HepG2 (cell line): ENCODE results near the gene UMPS. TPM values are rescaled to one million over a fixed set of nuclear protein-coding genes. Genes with fewer than 3 reads are reported as not detected.

Experiments
- CBX2 ChIP-seq, 2 experiments: fragments of 200-600 bp in 1 of 2; sonication (generic); formaldehyde crosslinking in 1 of 2; IDR thresholded peaks; 2 replicates each; pipeline versions ENCODE4 v1.7.0 to v1.8.1; 2018 to 2022; ENCODE audit warnings: low read depth in 2 of 2, low read length in 1 of 2, mild to moderate bottlenecking in 1 of 2, missing genetic modification reagents in 1 of 2
- FOSL1 ChIP-seq: sonication (generic); formaldehyde crosslinking; IDR thresholded peaks from 2 replicates; pipeline ENCODE4 v1.9.0; 2021; ENCODE audit warnings: missing genetic modification reagents, borderline replicate concordance
- FOXA1 ChIP-seq, 2 experiments: fragments of 450-650 bp in 1 of 2; sonication (generic) in 1 of 2; formaldehyde crosslinking in 1 of 2; IDR thresholded peaks; 2 replicates each; pipeline versions ENCODE4 v1.4.0 to v1.6.1; 2016 to 2020; ENCODE audit warnings: missing genetic modification reagents in 1 of 2
- FOXJ3 ChIP-seq: sonication (generic); formaldehyde crosslinking; IDR thresholded peaks from 2 replicates; pipeline ENCODE4 v1.4.0; 2020; ENCODE audit warnings: missing genetic modification reagents, mild to moderate bottlenecking, borderline replicate concordance
- GABPB1 ChIP-seq: IDR thresholded peaks from 2 replicates; pipeline ENCODE4 v1.6.1; 2016; ENCODE audit warnings: mild to moderate bottlenecking, missing genetic modification reagents, moderate library complexity, missing compliant biosample characterization
- HNRNPK ChIP-seq: fragments of 200-400 bp; formaldehyde crosslinking; IDR thresholded peaks from 2 replicates; pipeline ENCODE4 v1.6.1; 2018; ENCODE audit warnings: low read length, low read depth, moderate library complexity, mild to moderate bottlenecking; ENCODE audit not compliant: poor library complexity, severe bottlenecking
- ISL2 ChIP-seq: sonication (generic); formaldehyde crosslinking; IDR thresholded peaks from 2 replicates; pipeline ENCODE4 v1.5.0; 2020; ENCODE audit warnings: missing genetic modification reagents
- KAT8 ChIP-seq: IDR thresholded peaks from 2 replicates; pipeline ENCODE4 v1.6.1; 2016; ENCODE audit warnings: missing genetic modification reagents, missing compliant biosample characterization
- KDM5A ChIP-seq: fragments of 200-600 bp; sonication (generic); IDR thresholded peaks from 2 replicates; pipeline ENCODE4 v1.7.0; 2018; ENCODE audit warnings: antibody characterized with exemption, mild to moderate bottlenecking, low read length, borderline replicate concordance
- MZF1 ChIP-seq: sonication (generic); formaldehyde crosslinking; IDR thresholded peaks from 2 replicates; pipeline ENCODE4 v1.8.1; 2023; ENCODE audit warnings: mild to moderate bottlenecking, missing genetic modification reagents, borderline replicate concordance
- RFXAP ChIP-seq: sonication (generic); formaldehyde crosslinking; IDR thresholded peaks from 2 replicates; pipeline ENCODE4 v1.4.0; 2020; ENCODE audit warnings: missing genetic modification reagents, borderline replicate concordance
- RXRA ChIP-seq: sonication (generic); formaldehyde crosslinking; IDR thresholded peaks from 2 replicates; pipeline ENCODE4 v1.5.1; 2020; ENCODE audit warnings: missing genetic modification reagents
- TBX3 ChIP-seq: fragments of 450-650 bp; IDR thresholded peaks from 2 replicates; pipeline ENCODE4 v1.6.1; 2017; ENCODE audit warnings: antibody characterized with exemption, mild to moderate bottlenecking, inconsistent platforms, borderline replicate concordance
- TRAFD1 ChIP-seq: sonication (generic); formaldehyde crosslinking; IDR thresholded peaks from 2 replicates; pipeline ENCODE4 v1.5.1; 2020; ENCODE audit warnings: missing genetic modification reagents, mild to moderate bottlenecking, borderline replicate concordance
- ZFYVE20 ChIP-seq: sonication (generic); formaldehyde crosslinking; IDR thresholded peaks from 2 replicates; pipeline ENCODE4 v1.8.0; 2023; ENCODE audit warnings: low read depth, mild to moderate bottlenecking, moderate library complexity, missing genetic modification reagents, borderline replicate concordance
- ZIK1 ChIP-seq: sonication (generic); formaldehyde crosslinking; IDR thresholded peaks from 2 replicates; pipeline ENCODE4 v1.5.0; 2020; ENCODE audit warnings: mild to moderate bottlenecking, low read depth, missing genetic modification reagents, borderline replicate concordance
- ZNF17 ChIP-seq: sonication (generic); formaldehyde crosslinking; IDR thresholded peaks from 2 replicates; pipeline ENCODE4 v1.5.0; 2020; ENCODE audit warnings: mild to moderate bottlenecking, missing genetic modification reagents
- ZNF350 ChIP-seq: sonication (generic); formaldehyde crosslinking; IDR thresholded peaks from 2 replicates; pipeline ENCODE4 v1.4.0; 2020; ENCODE audit warnings: mild to moderate bottlenecking, low read depth, missing genetic modification reagents, borderline replicate concordance
- ZNF605 ChIP-seq: sonication (generic); formaldehyde crosslinking; IDR thresholded peaks from 2 replicates; pipeline ENCODE4 v1.8.0; 2022; ENCODE audit warnings: mild to moderate bottlenecking, missing genetic modification reagents
- ZNF75D ChIP-seq: sonication (generic); formaldehyde crosslinking; IDR thresholded peaks from 2 replicates; pipeline ENCODE4 v1.8.1; 2023; ENCODE audit warnings: missing genetic modification reagents, mild to moderate bottlenecking, borderline replicate concordance
- ZNF878 ChIP-seq: sonication (generic); formaldehyde crosslinking; IDR thresholded peaks from 2 replicates; pipeline ENCODE4 v1.8.1; 2023; ENCODE audit warnings: mild to moderate bottlenecking, missing genetic modification reagents, moderate library complexity
- polyA plus RNA-seq, 8 experiments: library from polyadenylated mRNA; depleted of rRNA in 3 of 8; stranded (reverse) in 7 of 8; unstranded in 1 of 8; fragments of >200 nt; fragmentation: Illumina TruSeq in 4 of 8; extraction: Trizol in 4 of 8; gene quantifications; 2 replicates each; pipeline versions ENCODE4 v1.2.1 to v1.2.3, GENCODE V29; 2011 to 2016; ENCODE audit warnings: low read depth in 4 of 8, missing spikeins in 1 of 8, mixed read lengths in 1 of 8; ENCODE audit not compliant: insufficient read depth in 1 of 8
- total RNA-seq, 5 experiments: library from RNA; depleted of rRNA; stranded (reverse); fragments of >200 nt; fragmentation: Illumina TruSeq; extraction: Trizol; gene quantifications; 2 replicates each; pipeline ENCODE4 v1.2.3, GENCODE V29; 2016; ENCODE audit warnings: low read depth in 1 of 5
- TF ChIP-seq, protein P1 (sequence below): sonication (generic); formaldehyde crosslinking; IDR thresholded peaks from 2 replicates; pipeline ENCODE4 v1.4.0; 2020; ENCODE audit warnings: mild to moderate bottlenecking, missing genetic modification reagents

The UMPS gene
- total and polyA plus RNA-seq, 2 of the 13 experiments (the other 11 are each of a cell fraction or from before 2014, with no cell fraction given) = 52.7 to 74.2 TPM

DNA sequence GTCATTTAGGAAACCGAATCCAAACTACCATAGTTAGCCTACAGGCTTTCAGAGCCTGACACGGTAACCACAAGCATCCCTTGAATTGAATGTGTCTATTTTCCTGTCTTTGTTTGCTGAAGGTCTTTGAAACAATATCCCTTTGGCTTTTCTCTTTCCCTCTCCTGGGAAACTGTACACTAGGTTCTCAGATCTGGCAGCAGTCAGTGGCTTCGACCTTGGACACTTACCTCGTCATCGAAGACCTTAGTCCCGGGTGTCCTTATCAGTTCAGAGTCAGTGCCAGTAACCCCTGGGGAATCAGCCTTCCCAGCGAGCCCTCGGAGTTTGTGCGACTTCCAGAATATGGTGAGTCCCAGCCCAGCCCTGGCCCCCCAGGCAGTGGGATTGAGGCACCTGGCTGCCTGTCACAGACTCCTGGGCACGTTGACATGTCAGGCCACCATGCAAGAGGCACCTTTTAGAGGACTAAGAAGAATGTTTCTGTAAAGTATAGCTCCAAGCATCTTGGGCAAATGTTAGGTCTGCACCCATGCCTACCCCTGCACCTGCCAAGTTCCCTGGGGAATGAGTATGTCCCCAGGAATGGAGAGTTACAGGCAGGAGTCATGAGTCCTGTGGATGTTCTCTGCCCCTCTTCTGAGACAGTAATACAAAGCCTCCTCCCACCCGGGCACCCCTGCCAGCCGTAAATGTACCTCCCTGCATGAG is 30.4 kb upstream of the UMPS start (continued):
- TF ChIP-seq ZNF17 (CRISPR knock-in tag) (no peak), ZFYVE20 (CRISPR knock-in tag) (no peak), ISL2 (CRISPR knock-in tag) (peak; percentile 76), ZNF75D (CRISPR knock-in tag) (no peak), ZNF878 (0 out of 2 replicates have a peak, but pooled peaks have one; percentile 50), ZNF605 (CRISPR knock-in tag) (no peak; the same call in 1 of the 2 replicates), RXRA (CRISPR knock-in tag) (peak; percentile 83; the same call in 1 of the 2 replicates), CBX2 (IDR thresholded peaks at IDR 0.05; ENCODE audit: low read depth, low read length) (no peak), CBX2 (CRISPR knock-in tag; IDR thresholded peaks at IDR 0.05; ENCODE audit: low read depth) (no peak), MZF1 (CRISPR knock-in tag) (no peak), TRAFD1 (CRISPR knock-in tag) (no peak), FOSL1 (no peak), HNRNPK (no peak), ZIK1 (CRISPR knock-in tag) (no peak; the same call in 1 of the 2 replicates), RFXAP (CRISPR knock-in tag) (peak; percentile 53; the same call in 1 of the 2 replicates), KAT8 (CRISPR knock-in tag) (peak; percentile 63; the same call in 1 of the 2 replicates), FOXA1 (IDR thresholded peaks at IDR 0.05) (no peak), FOXA1 (CRISPR knock-in tag; IDR thresholded peaks at IDR 0.05) (peak; percentile 77), KDM5A (no peak), FOXJ3 (CRISPR knock-in tag) (peak; percentile 54; the same call in 1 of the 2 replicates), ZNF350 (CRISPR knock-in tag) (peak; percentile 36; the same call in 1 of the 2 replicates), GABPB1 (CRISPR knock-in tag) (0 out of 2 replicates have a peak, but pooled peaks have one; percentile 25), TBX3 (no peak)
- TF ChIP-seq, protein P1, sequence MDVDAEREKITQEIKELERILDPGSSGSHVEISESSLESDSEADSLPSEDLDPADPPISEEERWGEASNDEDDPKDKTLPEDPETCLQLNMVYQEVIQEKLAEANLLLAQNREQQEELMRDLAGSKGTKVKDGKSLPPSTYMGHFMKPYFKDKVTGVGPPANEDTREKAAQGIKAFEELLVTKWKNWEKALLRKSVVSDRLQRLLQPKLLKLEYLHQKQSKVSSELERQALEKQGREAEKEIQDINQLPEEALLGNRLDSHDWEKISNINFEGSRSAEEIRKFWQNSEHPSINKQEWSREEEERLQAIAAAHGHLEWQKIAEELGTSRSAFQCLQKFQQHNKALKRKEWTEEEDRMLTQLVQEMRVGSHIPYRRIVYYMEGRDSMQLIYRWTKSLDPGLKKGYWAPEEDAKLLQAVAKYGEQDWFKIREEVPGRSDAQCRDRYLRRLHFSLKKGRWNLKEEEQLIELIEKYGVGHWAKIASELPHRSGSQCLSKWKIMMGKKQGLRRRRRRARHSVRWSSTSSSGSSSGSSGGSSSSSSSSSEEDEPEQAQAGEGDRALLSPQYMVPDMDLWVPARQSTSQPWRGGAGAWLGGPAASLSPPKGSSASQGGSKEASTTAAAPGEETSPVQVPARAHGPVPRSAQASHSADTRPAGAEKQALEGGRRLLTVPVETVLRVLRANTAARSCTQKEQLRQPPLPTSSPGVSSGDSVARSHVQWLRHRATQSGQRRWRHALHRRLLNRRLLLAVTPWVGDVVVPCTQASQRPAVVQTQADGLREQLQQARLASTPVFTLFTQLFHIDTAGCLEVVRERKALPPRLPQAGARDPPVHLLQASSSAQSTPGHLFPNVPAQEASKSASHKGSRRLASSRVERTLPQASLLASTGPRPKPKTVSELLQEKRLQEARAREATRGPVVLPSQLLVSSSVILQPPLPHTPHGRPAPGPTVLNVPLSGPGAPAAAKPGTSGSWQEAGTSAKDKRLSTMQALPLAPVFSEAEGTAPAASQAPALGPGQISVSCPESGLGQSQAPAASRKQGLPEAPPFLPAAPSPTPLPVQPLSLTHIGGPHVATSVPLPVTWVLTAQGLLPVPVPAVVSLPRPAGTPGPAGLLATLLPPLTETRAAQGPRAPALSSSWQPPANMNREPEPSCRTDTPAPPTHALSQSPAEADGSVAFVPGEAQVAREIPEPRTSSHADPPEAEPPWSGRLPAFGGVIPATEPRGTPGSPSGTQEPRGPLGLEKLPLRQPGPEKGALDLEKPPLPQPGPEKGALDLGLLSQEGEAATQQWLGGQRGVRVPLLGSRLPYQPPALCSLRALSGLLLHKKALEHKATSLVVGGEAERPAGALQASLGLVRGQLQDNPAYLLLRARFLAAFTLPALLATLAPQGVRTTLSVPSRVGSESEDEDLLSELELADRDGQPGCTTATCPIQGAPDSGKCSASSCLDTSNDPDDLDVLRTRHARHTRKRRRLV = no peak
